Heart left ventricle (tissue), 13 donors: ENCODE results near the gene MRPS24.

Source experiments
- CTCF ChIP-seq, 12 donors: fragments of 200-600 bp; sonication (generic) in 4 of 12; IDR thresholded peaks; one replicate each; pipeline versions ENCODE4 v1.5.0 to v1.8.0; 2018 to 2022; ENCODE audit warnings: antibody characterized with exemption in 12 of 12, mild to moderate bottlenecking in 5 of 12
- POLR2A ChIP-seq, 2 donors: fragments of 450-650 bp; IDR thresholded peaks; one replicate each; pipeline ENCODE4 v1.6.1; 2017; ENCODE audit warnings: antibody characterized with exemption in 2 of 2, mild to moderate bottlenecking in 2 of 2, moderate library complexity in 2 of 2
- donor health status: ischemic (EF 13 %, LVEDD 7.1; RV severe dilation, severe dysfunction).
- donor health status: DM: no; HTN: yes; CAD: no.
- donor health status: DM: no; HTN: no; CAD: no.
- donor health status: ischemic (EF 25% LVEDD 6.9; RV normal size, moderate dysfunction).
- donor health status: ischemic (EF 25% LVEDD 5.7; RV mildly dilated, moderate dysfunction).
- donor health status: ischemic (EF 35%, LVEDD 5.7; RV mildly dilated, moderate dysfunction).
- donor health status: nonischemic (EF 11% LVEDD 7.7; RV severe dilation, severe dysfunction).
- donor health status: DM: yes; HTN: yes; CAD: no.
- donor health status: PGD.
- donor health status: ischemic (EF 29% LVEDD 5.4; RV normal size, mild dysfunction).
- donor health status: nonischemic (EF 23%, LVEDD 6.1; RV moderate dilation, normal function).

GRCh38 chr7:43868681-43869005, 674 bp downstream of the MRPS24 start:
- TF ChIP-seq CTCF (IDR thresholded peaks at IDR 0.05) (no peak), POLR2A (IDR thresholded peaks at IDR 0.05) (no peak)
